Left cardiac atrium (tissue), 4 donors: ENCODE data around the gene PLXND1. TPM values are rescaled to one million over a fixed set of nuclear protein-coding genes. Genes with fewer than 3 reads are reported as not detected.
A peak's percentile ranks its signal among the peaks of the same experiment; 100 is the strongest.

Experiments used
- ATAC-seq, 2 donors: fragments of 200-7000 bp; cut with Tn5 transposase; one replicate each; pipeline ENCODE4 v1.9.1; 2020; ENCODE audit warnings: mild to moderate bottlenecking in 2 of 2, moderate library complexity in 2 of 2
- DNase-seq: peaks from one replicate; pipeline ENCODE4 v3.0.0-alpha.2; 2020
- intact Hi-C, 2 donors: fragments of 100-400 bp; cut with DNase I; formaldehyde crosslinking; loops; one replicate each; pipeline versions ENCODE4 v1.14.1 to v1.15.1; 2022 to 2023
- total RNA-seq, 2 donors: library from RNA; stranded (reverse); fragmentation: NEBNext Ultra II Directional; extraction: Animal tissue kit (Norgen Biotek cat#: 25700); gene quantifications; one replicate each; pipeline ENCODE4 v1.2.1, GENCODE V29; 2021
- donor health status: DM: no; HTN: yes; CAD: no.
- donor health status: DM: no; HTN: yes; CAD: no; lungs with severe emphysema.
- donor health status: DM: yes; HTN: yes; CAD: no.
- donor health status: Dilated cardiomyopathy.

Gene PLXND1
- total RNA-seq, 2 donors from 2014 or later: 106 to 112 TPM

DNA sequence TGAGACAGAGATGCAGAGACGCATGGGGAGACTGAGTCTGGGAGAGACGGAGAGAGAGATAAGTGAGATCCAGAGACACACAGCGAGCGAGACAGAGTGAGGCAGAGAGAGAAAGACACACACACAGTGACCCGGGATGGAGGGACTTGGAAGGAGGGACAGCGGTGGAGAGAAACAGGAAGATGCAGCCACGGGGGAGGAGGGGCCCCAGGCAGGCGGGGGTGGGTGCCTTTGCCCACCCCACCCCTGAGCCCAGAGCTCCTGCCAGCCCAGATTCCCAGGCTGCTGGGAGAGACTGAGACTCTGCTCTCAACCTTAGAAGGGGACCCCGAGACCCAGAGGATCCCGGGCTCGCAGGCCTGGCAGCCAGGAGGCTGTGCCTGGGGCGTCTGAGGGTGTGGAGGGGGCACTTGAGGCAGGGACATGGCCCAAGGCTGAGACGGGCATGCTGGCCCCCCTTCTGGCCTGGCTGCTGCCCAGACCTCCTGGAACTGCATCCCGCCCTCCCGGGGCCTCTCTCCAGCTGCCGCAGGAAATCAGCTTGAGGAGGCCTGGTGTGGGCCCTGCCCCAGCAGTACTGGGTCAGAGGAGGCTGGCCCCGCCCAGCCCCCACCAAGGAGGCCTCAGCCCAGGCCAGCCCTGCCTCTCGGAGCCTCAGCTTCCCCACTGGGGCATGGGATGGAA is 45.4 kb downstream of the PLXND1 start:
- peak; percentile 79 to 83 for ATAC-seq
- intact Hi-C loops: loop anchor here in 1 of 2 donors (5.0 kb wide), 1 partner anchor 41 kb away; no protein-coding TSS in a partner anchor

DNA sequence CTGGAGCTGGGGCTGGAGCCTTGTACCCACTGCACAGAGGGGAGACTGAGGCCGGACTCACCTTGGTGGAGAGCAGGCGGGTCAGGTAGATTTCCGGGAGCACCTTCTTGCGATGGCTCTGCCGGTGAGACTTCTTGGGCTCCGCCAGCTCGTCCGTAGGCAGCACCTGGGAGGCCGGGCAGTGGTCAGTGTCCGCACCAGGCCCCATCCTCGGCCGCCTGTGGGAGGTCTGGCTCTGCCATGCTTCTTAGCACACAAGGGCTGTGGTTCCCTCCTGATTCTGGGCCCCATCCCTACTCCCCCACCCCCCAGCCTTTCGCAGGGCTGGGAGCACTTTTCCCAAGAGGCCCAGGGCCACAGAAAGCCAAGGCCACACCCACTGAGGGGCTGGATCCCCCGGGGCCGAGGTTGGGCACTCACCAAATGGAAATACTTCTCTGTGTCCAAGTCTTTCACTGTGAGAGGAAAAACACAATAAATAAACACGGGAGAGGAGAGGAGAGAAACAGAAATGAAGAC is 46.1 kb downstream of the PLXND1 start:
- ATAC-seq: peak in 1 of 2 donors; percentile 32
- intact Hi-C loops: loop anchor here in 1 of 2 donors (5.0 kb wide), 1 partner anchor 42 kb away; no protein-coding TSS in a partner anchor
- peak; percentile 56 for DNase-seq

More for the DNA sequence above, 45.4 kb downstream of the PLXND1 start:
- DNase-seq: peak; percentile 90

DNA sequence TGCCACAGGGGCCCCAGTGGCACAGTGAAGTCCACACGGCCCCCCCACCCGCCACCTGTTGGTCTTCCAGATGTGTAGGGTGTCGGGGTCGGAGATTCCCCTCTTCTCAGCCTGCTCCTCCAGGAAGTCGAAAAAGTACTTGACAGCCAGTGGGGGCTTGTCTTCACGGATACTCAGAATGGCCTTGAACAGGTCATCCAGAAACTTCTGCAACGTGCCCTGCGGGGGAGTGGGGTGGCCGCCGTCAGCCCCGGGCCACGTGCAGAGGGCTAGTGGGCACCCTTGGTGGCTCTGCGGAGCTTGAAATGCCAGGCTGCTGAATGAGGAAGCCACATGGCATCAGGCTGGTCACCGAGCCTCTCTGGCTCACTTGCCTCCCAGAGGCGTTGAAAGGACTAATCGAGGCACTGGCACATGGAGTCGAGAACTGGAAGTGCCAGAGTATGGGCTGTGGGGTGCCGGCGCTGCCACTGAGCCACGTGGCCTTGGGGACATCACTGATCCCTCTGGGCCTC is 46.9 kb downstream of the PLXND1 start:
- ATAC-seq (no peak), DNase-seq (no peak)
- intact Hi-C loops: loop anchor here in 1 of 2 donors (5.0 kb wide), 2 partner anchors 43 to 57 kb away; no protein-coding TSS in a partner anchor

DNA sequence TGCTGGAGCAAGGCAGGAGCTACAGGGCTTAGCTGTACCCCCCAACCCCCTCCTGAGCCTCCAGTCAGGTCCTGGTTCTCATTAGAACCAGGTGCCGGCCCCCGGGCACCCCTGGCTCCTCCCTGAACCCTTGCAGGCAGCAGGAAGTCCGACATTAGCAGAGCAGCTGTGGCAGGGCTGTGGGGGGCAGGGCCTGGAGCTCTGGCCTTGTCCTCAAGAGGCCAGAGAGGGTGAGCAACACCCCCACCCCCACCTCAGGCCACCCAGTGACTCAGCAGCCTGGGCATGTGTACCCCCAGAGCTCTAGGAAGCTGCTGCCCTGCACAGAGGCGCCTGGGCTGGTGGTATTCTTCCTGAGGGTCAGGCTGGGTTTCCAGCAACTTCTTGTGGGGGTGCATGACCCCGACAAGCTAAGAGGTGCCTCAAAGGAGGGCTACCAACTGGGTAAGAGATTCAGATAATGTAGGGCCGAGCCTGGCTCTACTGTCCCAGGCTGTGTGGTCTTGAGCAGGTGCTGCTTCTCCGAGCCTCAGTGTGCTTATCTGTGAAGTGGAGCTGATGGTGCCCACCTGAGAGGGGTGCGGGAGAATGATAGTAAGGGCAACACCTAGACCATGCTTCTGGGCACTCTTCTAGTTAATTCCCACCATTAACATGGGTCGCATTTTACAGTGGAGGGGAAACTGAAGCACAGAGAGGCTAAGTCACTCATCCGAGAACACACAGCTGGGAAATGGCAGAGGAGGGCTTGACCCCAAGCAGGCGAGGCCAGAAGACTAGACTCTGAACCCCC is 47.5 kb downstream of the PLXND1 start:
- ATAC-seq (no peak), DNase-seq (no peak)
- intact Hi-C loops: loop anchor here in 1 of 2 donors (5.0 kb wide), 1 partner anchor 57 kb away; no protein-coding TSS in a partner anchor

DNA sequence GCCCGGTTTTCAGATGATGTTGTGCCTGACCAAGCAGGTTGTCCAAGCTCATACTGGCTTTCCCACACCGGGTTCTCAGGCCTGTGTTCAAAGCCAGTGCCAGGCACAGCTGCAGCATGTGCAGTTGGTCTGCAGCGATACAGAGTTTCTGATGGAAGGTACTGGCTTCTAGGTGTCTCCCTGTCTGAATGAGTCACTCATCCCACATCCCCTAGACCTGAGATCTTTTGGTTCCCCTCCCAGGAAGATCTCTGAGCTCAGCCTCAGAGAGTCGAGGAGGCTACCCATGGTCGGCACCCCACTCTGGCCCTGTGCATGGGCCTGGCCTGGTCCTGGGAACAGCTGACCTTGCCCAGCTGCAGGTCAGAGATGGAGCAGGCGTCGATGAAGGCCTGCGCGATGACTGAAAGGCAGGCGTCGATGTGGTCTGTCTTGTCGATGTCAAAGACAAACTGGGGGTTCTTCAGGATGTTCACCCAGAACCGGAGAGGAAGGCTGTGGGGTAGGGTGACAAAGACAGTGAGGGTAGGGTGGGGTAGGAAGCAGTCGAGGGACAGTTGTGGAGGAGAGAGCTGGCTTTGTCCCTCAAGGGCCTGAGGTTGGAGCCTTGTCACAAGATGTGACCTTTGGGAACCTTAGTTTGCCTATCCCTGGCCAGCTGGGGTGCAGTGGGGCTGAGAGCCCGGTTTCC is 48.2 kb downstream of the PLXND1 start:
- ATAC-seq: no peak
- intact Hi-C loops: loop anchor here in 1 of 2 donors (5.0 kb wide), 1 partner anchor 56 kb away; no protein-coding TSS in a partner anchor
- DNase-seq: no peak

DNA sequence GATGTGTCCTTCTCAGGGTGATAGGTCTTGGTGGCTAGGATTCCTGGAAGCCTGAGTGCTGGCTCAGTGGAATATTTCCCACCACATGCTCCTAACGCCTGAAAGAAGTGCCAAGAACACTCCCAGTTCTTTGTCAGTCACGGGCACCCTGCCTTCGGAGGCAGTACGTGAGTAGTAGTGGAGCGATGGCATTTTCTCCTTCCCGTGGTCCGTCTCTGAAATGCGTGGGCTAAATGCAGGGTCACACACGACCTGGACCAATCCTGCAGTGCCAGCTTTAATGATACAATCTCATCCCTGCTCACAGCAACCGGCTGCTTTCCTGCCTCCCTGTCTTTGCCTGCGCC is 49.0 kb downstream of the PLXND1 start:
- intact Hi-C loops: loop anchor here in 1 of 2 donors (5.0 kb wide), 1 partner anchor 55 kb away; no protein-coding TSS in a partner anchor
- DNase-seq (peak; percentile 73), ATAC-seq (peak; percentile 12 to 21)

DNA sequence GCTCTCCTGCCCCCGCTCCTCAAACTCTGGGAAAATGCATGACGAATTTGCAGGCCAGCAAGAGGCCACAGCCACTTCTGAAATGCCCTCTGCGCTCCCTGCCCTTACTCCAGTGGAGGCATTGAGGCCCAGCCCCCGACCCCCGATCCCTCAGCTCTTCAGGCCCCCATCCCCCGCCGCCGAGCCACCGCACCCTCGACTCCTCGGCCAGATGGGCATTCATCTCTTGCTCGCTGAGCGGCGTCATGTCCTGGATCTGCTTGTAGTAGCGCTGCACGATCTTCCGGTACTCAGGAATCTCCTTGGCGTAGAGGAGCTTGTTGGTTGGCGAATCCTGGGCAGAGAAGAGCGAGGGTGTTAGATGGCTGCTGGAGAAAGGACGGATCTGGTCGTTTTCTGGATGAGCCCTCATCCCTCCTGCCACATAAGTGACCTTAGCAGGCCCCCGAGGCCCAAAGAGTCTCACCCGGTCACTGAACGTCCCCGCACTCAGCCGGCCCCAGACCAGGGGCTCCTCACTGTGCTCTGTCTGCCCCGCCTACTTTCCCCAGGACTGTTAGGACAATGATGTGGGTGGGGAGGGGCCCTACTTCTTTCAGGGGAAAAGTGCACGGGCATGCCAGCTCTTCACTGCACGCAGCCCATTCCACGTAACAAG is 49.5 kb downstream of the PLXND1 start:
- no peak for DNase-seq
- intact Hi-C loops: loop anchor here in 1 of 2 donors (5.0 kb wide), 1 partner anchor 55 kb away; no protein-coding TSS in a partner anchor
- no peak for ATAC-seq

DNA sequence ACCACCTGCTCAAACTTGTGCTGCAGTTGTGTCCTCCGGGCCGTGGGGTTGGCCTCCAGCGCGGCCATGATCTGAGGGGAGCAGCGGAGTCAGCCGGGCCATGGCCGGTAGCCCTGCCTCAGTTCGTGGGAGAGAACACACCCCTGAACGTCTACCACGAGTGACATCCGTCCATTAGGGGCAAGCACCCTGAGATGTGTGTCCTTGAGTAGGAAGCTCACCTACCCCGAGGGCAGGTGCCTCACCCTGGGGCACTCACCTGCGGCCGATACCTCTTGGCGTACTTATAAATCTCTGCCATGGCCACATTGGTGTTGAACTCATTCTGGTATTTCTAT is 50.1 kb downstream of the PLXND1 start:
- DNase-seq: no peak
- intact Hi-C loops: loop anchor here in 1 of 2 donors (5.0 kb wide), 1 partner anchor 54 kb away; no protein-coding TSS in a partner anchor
- no peak for ATAC-seq

DNA sequence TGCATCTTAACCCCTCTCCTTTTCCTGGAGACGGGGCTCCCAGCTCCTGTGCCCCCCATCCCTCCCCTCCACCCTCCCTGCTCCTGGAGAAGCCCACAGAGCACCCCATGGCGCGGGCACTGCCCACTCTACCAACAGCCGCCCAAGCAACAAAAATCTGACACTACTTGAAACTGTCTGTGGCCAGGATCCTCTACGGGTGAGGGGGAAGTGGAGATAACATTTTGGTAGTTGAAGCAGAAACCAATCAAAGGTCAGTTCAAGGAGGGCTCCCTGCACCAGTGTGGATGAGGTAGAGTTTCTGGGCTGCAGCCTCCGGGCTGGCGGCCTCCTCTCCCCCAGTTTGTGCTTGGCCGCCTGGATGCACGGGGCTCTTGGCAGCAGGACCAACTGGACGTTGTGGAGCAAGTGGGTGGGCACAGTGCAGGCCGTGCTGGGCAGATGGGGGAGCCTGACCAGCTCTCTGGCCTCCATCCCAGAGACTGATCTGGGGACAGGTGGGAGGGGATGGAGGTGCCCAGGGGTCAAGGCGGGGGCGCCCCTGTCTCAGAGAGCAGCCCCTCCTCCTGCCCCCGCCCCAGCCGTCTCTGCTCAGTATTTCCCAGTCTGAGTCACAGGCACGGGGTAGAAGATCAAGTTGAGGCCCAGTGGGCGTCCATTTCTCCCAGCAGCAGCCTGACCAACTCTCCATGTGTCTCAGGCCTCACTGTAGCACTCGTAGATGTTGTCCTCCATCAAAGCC is 50.7 kb downstream of the PLXND1 start:
- intact Hi-C loops: loop anchor here in 1 of 2 donors (5.0 kb wide), 1 partner anchor 53 kb away; no protein-coding TSS in a partner anchor
- no peak for DNase-seq
- no peak for ATAC-seq

DNA sequence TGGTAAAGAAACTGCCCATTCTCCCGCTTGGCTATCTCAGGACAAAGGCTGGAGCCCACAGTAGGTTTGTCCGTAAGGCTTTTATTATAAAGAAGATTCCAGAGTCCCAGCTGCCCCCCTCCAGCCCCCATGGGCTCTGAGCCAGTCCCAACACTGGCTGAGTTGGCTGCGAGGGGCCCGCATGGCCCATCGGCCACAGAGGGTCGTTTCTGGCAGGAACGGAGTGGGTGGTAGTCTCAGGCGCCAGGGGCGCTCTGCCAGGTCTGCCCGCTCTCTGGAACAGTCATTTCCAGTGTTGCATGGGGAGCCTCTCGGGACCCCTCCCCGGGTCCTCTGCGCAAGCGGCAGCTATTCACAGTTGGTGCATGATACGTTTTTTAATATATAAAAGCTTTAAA is 51.3 kb downstream of the PLXND1 start:
- intact Hi-C loops: loop anchor here in 1 of 2 donors (5.0 kb wide), 1 partner anchor 53 kb away; no protein-coding TSS in a partner anchor
- no peak for ATAC-seq
- no peak for DNase-seq

DNA sequence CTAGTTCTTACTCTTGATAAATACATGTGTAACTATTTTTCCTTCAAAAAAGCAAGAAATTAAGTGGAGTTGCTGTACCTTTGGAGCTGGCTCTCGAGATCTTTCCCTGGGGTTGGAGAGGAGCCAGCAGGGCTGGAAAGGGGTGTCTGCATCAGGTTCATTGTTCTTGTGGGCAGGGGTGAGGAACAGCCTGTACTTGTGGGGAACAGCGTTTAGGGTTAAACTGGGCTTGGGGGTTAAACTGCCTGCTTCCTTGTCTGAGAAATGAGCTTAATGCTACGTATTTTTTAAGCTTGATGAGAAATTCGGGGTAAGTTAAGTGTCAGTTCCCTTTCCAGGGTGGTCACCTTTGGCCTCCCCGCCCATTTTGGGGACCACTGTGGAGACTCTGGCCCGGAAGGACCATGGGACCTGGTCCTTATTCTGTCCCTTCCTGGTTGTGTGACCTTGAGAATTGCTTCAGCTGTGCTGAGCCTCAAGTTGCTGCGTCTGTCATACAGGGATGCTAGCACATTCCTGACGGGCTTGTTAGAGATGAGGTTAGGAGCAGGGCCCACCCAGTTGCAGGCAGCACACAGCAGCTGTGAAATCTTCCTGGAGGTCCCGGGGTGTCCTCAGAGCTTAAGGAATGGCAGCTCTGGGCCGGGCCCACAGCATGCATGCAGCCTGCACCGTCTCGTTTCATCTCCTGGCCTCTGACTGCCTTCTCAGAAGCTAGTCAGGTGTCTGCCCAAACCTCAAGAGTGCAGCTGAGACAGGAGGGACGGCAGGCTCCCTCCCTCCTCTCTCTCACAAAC is 51.9 kb downstream of the PLXND1 start:
- DNase-seq (no peak), ATAC-seq (no peak)
- intact Hi-C loops: loop anchor here in 1 of 2 donors (5.0 kb wide), 1 partner anchor 52 kb away; no protein-coding TSS in a partner anchor

DNA sequence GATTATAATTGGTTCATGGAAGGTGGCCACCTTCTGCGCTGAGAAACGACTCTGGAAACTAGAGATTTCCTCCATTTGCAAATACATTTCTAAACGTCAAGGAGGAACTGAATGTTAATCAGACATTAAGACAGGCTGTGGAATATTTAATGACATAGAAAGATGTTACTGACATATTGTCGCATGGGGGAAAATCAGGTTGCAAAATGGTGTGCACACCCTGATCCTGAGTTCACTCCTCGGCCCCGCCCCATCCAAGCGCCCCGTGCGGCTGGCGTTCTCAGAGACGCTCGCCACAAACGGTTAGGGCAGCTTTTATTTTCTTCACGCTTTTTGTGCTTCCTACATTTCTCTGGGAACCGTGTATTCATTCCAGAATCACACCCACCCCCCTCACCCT is 52.8 kb downstream of the PLXND1 start:
- intact Hi-C loops: no loop called here
- DNase-seq: no peak
- no peak for ATAC-seq

DNA sequence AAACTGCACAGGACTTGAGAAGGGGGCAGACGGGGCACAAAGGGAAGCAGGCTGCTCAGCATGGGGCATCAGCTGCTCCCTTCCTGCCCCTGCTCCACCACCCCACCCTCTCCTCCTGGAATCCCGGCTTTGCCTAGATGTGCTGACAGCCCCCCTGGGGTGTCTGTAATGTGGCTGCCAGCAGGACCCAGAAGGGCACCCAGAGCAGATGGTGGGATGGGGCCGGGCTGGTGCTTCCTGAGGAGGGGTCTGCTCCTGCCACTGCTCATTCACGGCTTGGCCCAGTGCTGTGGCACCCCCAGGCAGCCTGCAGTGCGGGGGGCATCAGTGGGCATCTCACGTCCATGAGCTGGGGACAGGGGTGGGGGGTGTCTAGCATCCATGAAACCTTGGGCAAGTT is 53.3 kb downstream of the PLXND1 start:
- no peak for DNase-seq
- intact Hi-C loops: no loop called here
- ATAC-seq: no peak

DNA sequence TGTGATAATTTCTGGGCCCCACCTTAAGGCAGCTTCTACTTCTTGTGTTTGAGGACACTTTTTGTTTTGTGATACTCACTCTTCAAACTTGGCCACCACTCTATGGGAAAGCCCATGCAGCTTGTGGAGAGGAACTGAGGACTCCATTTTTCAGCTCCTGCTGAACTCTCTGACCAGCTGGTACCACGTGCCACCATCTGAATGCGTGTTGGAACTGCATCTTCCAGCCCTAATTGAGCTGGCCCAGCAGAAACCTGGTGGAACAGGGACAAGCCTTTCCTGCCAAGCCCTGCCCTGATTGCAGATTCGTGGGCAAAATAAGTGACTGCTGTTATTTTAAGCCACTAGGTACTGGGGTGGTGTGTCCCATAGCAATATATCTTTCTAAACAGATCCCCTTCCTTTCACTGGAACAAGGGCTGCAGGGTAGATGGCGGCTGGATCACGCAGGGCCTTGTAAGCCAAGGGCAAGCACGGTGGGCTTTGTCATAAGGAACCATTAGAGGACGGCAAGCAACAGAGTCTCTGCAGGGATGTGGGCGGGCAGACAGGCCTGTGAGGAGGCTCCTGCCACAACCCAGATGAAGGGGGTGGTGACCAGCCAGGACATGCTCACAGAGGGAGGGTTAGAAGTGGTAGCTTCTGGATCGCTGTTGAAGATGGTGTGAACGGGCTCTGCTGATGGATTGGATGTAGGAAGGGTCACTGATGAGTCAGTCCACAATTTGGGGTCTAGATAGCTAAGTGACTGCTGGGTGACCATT is 54.0 kb downstream of the PLXND1 start:
- intact Hi-C loops: no loop called here
- no peak for DNase-seq
- ATAC-seq: peak in 1 of 2 donors; percentile 19

DNA sequence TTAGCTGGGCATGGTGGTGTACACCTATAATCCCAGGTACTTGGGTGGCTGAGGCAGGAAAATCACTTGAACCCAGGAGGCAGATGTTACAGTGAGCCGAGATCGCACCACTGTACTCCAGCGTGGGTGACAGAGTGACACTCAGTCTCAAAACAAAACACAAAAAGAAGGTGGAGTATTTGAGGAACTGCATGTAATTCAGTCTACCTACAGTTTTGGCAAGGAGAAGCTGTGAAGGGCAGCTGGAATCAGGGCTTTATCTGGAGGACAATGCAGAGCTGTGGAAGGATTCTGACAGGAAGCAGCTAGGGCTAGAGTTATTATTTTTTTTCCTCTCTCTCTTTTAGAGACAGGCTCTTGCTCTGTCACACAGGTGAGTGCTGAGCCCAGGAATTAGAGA is 56.7 kb downstream of the PLXND1 start:
- DNase-seq (no peak), ATAC-seq (no peak)
- intact Hi-C loops: no loop called here
